Smooth muscle cell (in vitro differentiated cells): ENCODE data around the gene RAD51B. TPM values are rescaled to one million over a fixed set of nuclear protein-coding genes. Genes with fewer than 3 reads are reported as not detected.

Experiments used
- DNase-seq: peaks from one replicate; lab custom pipeline; 2025; ENCODE audit not compliant: unreplicated experiment; lab: John Stamatoyannopoulos, UW
- H2AFZ ChIP-seq: fragments of 200-600 bp; sonication (generic); 2 replicates; pipeline ENCODE4 v1.6.0; 2016; ENCODE audit warnings: antibody characterized with exemption, low read depth, mild to moderate bottlenecking
- H3F3A ChIP-seq: fragments of 200-600 bp; sonication (generic); 2 replicates; pipeline ENCODE4 v1.6.0; 2017; ENCODE audit warnings: antibody characterized with exemption, low read depth
- H3K27ac ChIP-seq: fragments of 200-600 bp; sonication (generic); 2 replicates; pipeline ENCODE4 v1.5.1; 2016; ENCODE audit warnings: low read depth, mild to moderate bottlenecking
- H3K27me3 ChIP-seq: fragments of 200-600 bp; sonication (generic); 2 replicates; pipeline ENCODE4 v1.6.1; 2016; ENCODE audit warnings: low read depth, mild to moderate bottlenecking
- H3K36me3 ChIP-seq: fragments of 200-600 bp; sonication (generic); 2 replicates; pipeline ENCODE4 v1.5.1; 2016; ENCODE audit warnings: low read depth
- H3K4me1 ChIP-seq: fragments of 200-600 bp; sonication (generic); 2 replicates; pipeline ENCODE4 v1.5.1; 2016; ENCODE audit warnings: low read depth
- H3K4me2 ChIP-seq: fragments of 200-600 bp; sonication (generic); 2 replicates; pipeline ENCODE4 v1.6.0; 2016; ENCODE audit warnings: mild to moderate bottlenecking
- H3K4me3 ChIP-seq: fragments of 200-600 bp; sonication (generic); 2 replicates; pipeline ENCODE4 v1.5.1; 2016; ENCODE audit warnings: mild to moderate bottlenecking
- H3K79me2 ChIP-seq: fragments of 200-600 bp; sonication (generic); 2 replicates; pipeline ENCODE4 v1.6.0; 2016; ENCODE audit warnings: low read depth, mild to moderate bottlenecking
- H3K9ac ChIP-seq: fragments of 200-600 bp; sonication (generic); 2 replicates; pipeline ENCODE4 v1.6.0; 2016; ENCODE audit warnings: low read depth
- H3K9me3 ChIP-seq: fragments of 200-600 bp; sonication (generic); replicated peaks from 2 replicates; pipeline ENCODE4 v1.5.1; 2016; ENCODE audit warnings: low read depth
- H4K20me1 ChIP-seq: fragments of 200-600 bp; sonication (generic); 2 replicates; pipeline ENCODE4 v1.6.0; 2016; ENCODE audit warnings: low read depth
- CTCF ChIP-seq: fragments of 200-600 bp; sonication (generic); IDR thresholded peaks from 2 replicates; pipeline ENCODE4 v1.5.1; 2017; ENCODE audit warnings: borderline replicate concordance, mild to moderate bottlenecking, antibody characterized with exemption; ENCODE audit not compliant: insufficient read depth, poor library complexity, severe bottlenecking
- WGBS: methylation state at CpG from one replicate; pipeline ENCODE4 v1.1.7; 2016; ENCODE audit warnings: low lambda C conversion rate; 5-methylcytosine and 5-hydroxymethylcytosine counted together
- polyA plus RNA-seq: library from polyadenylated mRNA; unstranded; fragments of >200 nt; fragmentation: Nextera tagmentation; extraction: Ambion mirVana; gene quantifications from 2 replicates; pipeline ENCODE4 v1.2.1, GENCODE V29; 2016
- total RNA-seq: library from RNA; depleted of rRNA; stranded (reverse); fragments of >200 nt; gene quantifications from 2 replicates; pipeline ENCODE4 v1.2.3, GENCODE V29; 2014

RAD51B gene
- 5.3 and 13.4 TPM in 2 replicates for total RNA-seq
- polyA plus RNA-seq, result 4.6 and 5.9 TPM in 2 replicates

GRCh38 chr14:67819563-67820421 lies at the start of gene RAD51B:
TSS of gene RAD51B (plus strand) at chr14:67819779.
- TF ChIP-seq CTCF, result no peak
- peak within 1 kb of the TSS; percentile 62 for H3K9ac ChIP-seq
- H3K4me1 ChIP-seq, result peaks cover 12% of the 10 kb centered on the region
- H3F3A ChIP-seq, result no peaks in the 10 kb centered on the region
- H3K9me3 ChIP-seq, result no peaks in the 10 kb centered on the region
- H4K20me1 ChIP-seq, result no peaks in the 10 kb centered on the region
- peak within 1 kb of the TSS; percentile 91 for H2AFZ ChIP-seq
- peak within 1 kb of the TSS; percentile 91 for H3K4me2 ChIP-seq
- peak; percentile 9 for DNase-seq
- peak within 1 kb of the TSS; percentile 81 for H3K4me3 ChIP-seq
- H3K79me2 ChIP-seq, result peaks cover 6% of the 10 kb centered on the region
- H3K36me3 ChIP-seq, result no peaks in the 10 kb centered on the region
- H3K27me3 ChIP-seq, result no peaks in the 10 kb centered on the region
- H3K27ac ChIP-seq, result no peak within 1 kb of the TSS
- 2% methylated on average over 30 of the region's 30 CpGs for WGBS

GRCh38 chr14:67773844-67774377 lies 45.7 kb upstream of the RAD51B start:
- no peak overlapping the region for H3K27ac ChIP-seq
- no peaks in the 10 kb centered on the region for H3K9me3 ChIP-seq
- peaks cover 43% of the 10 kb centered on the region for H3K36me3 ChIP-seq
- no peak overlapping the region for H2AFZ ChIP-seq
- H3F3A ChIP-seq, result no peaks in the 10 kb centered on the region
- no peak overlapping the region for H3K4me2 ChIP-seq
- no peak overlapping the region for H3K9ac ChIP-seq
- no peak overlapping the region for H3K4me3 ChIP-seq
- no peaks in the 10 kb centered on the region for H3K79me2 ChIP-seq
- no peak for DNase-seq
- H4K20me1 ChIP-seq, result no peaks in the 10 kb centered on the region
- H3K27me3 ChIP-seq, result no peaks in the 10 kb centered on the region
- 99% methylated on average over 5 of the region's 5 CpGs for WGBS
- TF ChIP-seq CTCF, result no peak
- no peaks in the 10 kb centered on the region for H3K4me1 ChIP-seq

- Histone ChIP-seq H3K27ac (no peak overlapping the region), H3K9me3 (no peaks in the 10 kb centered on the region), H3F3A (no peaks in the 10 kb centered on the region), H3K36me3 (peaks cover 40% of the 10 kb centered on the region), H3K9ac (no peak overlapping the region), H3K4me3 (no peak overlapping the region), H3K4me1 (no peaks in the 10 kb centered on the region), H3K27me3 (no peaks in the 10 kb centered on the region), H4K20me1 (no peaks in the 10 kb centered on the region), H3K4me2 (no peak overlapping the region), H2AFZ (no peak overlapping the region), H3K79me2 (no peaks in the 10 kb centered on the region)
- TF ChIP-seq CTCF, result no peak
- 70% methylated on average over 4 of the region's 4 CpGs for WGBS
- no peak for DNase-seq
Observed at GRCh38 chr14:67776653-67777322, 42.8 kb upstream of the RAD51B start.
